HPDE6-E6E7 (cell line): ENCODE data around the gene CAPN11.
"Not testable (repeated sequence)": the region's sequence is repeated elsewhere in the genome, so short reads cannot be mapped to it uniquely, and the experiment has no call there.

Experiments
- DNase-seq: peaks from one replicate; pipeline ENCODE4 v3.0.0; 2011; ENCODE audit warnings: missing footprints; ENCODE audit errors: extremely low spot score

The CAPN11 gene

DNA sequence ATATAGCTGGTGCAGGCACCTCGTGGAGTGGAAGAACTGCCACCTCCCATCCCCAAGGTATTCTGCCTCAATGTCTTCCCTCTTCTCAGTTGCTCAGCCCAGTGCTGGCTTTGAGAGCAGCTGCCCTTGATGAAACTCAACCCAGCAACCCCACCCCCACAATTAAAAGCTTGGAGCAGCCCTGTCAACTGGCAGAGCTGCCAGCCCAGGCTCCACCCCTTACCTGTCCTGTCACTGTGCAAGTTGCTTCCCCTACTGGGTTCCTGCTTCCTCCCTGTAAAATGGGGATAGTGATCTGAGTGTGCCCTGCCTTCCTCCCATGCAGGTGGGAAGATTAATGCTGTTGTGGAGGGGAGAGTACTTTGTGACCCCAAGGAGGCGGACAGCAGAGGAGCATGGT lies 26.7 kb upstream of the CAPN11 start:
- no peak for DNase-seq

DNA sequence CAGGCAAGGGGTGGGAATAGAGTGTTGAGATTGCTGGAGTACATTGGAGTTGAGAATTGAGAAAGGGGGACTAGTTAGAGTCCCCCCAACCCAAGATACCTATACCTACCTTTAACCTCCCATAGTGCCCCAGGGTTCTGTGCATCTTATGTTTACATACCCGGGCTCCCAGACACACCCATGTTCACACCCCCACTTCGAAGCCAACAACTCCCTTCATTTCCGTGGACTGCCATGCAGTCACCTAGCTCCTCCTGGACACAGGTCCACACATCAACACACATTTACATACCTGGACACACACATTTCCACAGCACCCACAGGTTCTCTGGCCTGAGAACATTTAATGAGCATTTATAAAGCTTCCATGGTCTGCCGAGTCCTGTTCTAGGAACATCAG lies 26.1 kb upstream of the CAPN11 start:
- DNase-seq, result no peak

DNA sequence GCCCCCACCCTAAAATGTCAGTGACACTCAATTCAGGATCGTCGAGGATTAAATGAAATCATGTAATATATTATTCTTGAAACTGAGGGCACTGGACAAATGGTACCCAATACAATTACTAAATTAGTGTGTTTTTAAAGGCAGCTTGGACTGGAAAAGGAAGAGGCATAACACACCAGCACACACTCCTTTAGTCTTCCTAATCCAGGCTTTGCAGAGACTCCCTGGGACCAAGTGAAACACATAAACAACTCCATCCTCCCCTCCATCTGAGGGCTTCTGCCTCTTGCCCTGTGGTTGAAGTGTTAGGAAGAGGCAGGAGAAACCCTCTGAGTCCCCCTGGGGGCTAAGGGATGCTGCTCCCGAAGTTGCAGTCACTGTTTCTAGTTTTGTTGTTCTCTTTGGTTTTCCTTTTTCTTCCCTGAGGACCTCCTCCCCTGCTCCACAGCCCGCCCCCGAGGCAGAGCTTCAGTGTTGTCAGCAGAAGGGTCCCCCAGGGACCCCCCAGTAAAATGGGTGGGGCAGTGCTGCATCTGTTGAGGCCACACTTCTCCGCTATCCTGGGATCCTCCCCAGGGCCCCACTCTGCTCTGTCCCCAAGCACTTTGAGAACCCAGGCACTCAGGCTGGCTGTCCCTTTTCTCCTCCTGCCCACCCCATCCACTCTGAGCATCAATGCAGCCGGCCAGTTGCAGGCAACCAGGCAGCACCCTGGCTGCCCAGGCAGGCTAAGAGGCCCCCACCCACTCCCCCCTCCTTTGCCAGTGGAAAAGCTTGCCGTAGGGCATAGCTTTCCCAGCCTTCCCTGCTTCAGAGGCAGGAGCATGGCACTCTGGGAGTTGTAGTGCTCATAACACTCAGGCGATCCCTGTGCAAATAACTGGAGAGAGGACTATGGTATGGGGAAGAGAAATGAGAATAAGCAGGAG lies 25.4 kb upstream of the CAPN11 start:
- no peak for DNase-seq

DNA sequence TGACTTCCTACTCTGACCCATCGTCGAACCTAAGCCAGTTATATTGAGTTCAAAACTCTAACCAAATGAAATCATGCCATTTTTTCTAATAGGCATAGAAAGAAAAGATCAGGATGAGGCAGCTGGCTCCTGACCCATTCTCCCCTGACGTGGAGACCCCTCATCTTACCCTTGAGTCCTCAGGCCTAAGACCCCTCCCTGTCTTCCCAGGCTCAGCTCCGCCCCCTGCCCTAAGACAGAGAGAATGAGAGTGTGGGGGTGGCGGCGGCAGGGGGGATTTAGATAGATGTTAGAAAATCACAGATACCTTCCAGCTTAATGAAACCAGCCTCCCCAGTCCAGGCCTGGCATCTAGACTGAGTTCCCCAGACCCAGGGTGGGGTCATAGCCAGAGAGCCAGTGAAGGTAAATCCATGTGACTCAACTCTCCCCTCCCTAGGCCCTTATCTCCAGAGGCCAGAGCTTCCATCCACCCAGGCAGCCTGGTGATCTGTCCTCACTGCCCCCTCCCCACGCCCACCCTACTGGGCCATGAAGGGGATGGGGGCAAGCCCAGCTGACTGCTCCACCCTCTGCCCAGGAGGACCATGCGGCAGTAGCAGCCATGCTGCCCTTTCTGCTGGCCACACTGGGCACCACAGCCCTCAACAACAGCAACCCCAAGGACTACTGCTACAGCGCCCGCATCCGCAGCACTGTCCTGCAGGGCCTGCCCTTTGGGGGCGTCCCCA lies 24.5 kb upstream of the CAPN11 start:
- DNase-seq, result no peak

DNA sequence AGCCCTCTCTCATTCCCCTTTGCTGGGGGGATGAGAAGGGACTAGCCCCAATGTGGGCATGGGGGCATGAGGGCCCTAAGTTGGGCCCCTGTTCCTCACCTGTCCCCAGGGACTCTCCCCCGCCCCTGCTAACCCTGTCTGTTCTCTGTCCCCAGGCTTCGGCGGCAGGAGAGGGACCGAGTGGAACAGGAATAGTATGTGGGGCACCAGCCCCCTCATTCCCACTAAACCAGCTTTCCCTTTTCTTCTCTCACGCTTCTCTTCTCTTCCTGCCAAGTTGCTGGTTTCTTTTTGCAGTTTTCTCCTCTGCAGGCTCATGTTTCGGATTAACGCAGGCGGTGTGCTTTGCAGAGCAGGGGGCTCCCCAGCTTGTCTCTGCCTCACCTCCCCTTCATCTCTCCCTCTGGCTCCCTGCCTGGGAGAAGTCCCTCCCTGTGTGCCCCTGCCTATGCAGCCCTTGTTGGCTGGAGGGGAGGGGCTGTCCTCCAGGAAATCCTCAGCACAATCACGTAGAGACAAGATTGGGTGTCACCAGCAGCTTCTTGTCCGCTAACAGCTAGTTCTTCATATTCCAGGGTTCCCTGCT lies 23.4 kb upstream of the CAPN11 start:
- no peak for DNase-seq

DNA sequence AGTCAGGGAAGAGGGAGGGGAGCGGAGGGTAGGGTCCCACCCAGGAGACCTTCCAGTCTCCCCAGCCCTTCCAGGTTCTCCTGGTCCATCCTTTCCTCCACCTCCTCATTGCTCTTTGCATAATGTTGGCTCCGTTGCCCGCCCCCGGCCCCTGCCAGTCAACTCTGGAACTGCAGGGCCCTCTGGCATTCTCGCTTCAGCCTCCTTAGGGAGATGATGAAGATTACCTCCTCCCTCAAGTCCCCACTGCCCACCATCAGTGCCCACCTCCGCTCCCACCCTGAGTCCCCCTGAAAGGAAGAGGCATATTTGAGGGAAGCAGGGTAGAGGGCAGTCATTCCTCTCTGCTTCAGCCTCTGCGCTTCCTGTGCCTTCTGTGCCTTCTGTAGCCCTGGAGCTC lies 22.7 kb upstream of the CAPN11 start:
- DNase-seq, result no peak

DNA sequence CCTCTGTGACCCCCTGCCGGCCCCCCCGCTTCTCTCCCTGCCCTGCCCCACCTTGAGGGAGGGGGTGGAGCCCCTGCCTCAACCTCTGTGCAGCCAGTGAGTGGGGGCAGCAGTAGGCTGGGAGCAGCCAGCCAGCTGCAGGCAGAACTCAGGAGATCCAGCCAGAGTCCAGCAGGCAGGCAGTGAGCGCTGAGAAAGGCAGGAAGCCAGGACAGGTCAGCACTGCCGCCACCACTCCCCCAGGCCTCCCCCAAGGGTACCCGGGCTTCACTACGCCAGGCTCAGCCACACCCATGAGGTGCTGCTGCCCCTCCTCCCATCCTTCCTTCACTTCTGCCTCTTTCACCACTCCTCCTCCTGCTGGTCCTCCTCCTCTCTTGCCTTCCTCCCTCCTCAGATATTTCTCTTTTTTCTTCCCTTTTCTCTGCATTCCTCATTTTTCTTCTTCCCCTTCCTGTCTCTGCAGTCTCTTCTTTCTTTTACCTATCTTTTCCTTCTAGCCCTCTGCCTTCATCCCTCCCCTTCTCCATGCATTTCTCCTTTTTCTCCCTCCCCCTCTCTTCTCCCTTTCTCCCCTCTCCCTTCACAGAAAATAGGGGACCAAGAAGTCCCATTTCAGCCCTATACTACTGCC lies 19.8 kb upstream of the CAPN11 start:
- no peak for DNase-seq

DNA sequence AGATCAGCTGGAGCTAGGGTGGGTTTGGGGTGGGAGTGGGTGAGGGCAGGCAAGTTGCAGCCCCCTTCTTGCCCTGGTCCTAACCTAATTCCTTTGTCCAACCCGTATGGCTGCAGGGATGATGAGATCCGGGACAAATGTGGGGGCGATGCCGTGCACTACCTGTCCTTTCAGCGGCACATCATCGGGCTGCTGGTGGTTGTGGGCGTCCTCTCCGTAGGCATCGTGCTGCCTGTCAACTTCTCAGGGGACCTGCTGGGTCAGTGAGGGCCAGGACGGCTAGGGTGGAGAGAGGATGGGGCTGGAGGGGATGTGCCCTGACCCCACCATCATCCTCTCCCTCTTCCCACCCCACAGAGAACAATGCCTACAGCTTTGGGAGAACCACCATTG lies 19.3 kb upstream of the CAPN11 start:
- DNase-seq, result no peak

DNA sequence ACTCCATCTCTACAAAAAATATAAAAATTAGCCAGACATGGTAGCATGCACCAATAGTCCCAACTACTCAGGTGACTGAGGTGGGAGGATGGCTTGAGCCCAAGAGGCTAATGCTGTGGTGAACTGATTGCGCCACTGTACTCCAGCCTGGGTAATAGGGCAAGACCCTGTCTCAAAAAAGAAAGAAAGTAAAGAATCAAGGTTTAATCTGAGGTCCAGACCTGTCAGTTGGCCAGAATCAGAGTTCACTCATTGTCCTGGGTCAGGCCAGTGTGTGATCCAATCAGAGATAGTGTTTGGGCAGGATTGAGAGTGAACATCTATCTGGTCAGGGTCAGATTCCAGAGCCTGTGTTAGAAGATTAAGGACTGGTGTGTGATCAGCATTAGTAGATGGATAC lies 15.8 kb upstream of the CAPN11 start:
- DNase-seq, result no peak

DNA sequence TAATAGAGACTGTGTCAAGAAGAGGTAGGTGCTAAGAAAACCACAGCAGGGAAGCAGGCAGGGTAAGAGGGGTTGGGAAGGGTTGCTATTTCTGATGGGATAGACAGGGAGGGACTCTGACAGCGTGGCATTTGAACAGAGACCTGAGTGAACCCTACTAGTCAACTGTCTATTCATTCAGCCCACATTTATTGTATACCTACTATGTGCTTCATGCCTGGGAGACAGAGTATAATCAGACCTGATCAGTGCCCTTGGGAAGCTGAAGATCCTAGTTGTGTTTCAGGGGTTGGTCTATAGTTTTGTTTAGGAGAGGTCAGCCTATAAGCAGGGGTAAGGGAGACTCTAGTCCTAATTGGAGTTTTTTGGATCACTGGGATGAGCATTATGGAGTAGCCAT lies 14.9 kb upstream of the CAPN11 start:
- DNase-seq, result no peak

DNA sequence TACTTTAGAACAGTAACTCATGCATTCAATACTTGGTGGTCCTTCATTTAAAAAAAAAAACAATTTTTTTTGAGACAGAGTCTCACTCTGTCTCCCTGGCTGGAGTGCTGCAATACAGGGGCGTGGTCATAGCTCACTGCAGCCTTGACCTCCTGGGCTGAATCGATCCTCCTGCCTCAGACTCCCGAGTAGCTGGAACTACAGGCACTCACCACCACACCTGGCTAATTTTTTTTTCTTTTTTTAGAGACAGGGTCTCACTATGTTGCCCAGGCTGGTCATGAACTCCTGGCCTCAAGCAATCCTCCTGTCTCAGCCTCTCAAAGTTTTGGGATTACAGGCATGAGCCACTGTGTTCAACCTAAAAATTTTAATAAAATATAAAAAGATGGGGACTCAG lies 14.1 kb upstream of the CAPN11 start:
- DNase-seq, result not testable (repeated sequence)

DNA sequence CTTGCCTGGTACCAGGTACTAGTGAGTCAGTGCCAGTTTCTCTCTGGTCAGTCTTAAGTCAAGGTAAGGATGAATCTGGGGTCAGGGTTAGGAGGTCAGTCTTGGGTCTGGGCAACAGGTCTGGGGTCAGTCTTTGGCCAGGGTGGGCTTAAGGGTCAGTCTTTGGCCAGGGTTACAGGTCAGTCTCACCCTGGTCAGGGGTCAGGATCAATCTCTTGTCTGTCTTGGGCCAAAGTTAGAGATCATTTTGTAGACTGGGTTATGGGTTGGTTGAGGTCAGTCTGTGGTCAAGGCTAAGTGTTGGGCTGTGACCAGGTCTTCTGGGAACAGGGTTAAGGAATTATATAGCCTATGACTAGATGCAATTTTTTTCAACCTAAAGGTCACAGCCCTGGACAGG lies 12.8 kb upstream of the CAPN11 start:
- no peak for DNase-seq

DNA sequence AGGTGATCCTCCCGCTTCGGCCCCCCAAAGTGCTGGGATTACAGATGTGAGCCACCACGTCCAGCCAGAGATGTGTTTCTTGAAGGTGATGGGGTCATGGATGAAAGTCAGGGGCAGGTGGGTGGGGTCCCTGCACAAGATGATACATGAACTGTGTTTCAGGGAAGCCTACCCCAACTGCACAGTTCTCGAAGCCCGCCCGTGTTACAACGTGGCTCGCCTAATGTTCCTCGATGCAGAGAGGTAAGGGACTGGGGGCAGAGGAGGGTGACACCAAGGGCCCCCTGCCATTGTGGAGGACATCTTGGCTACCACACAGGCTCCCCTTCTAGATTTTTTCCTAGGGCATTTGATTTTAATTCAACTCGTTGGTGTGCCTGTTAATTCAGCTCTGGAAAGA lies 11.9 kb upstream of the CAPN11 start:
- DNase-seq, result no peak

DNA sequence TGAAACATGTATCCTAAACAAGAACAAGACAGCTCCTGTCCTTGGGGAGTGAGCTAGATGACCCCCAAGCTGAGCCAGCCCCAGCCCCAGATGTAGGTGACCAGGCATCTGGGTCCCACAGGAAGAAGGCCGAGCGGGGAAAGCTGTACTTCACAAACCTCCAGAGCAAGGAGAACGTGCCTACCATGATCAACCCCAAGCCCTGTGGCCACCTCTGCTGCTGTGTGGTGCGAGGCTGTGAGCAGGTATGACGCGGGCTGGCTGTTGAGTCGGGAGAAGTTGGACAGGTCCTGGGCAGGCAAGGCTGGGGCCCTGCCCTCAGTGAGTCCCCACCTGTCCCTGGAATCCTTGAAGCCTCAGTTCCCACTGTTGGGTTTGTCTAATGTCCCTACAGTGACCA lies 11.4 kb upstream of the CAPN11 start:
- no peak for DNase-seq

DNA sequence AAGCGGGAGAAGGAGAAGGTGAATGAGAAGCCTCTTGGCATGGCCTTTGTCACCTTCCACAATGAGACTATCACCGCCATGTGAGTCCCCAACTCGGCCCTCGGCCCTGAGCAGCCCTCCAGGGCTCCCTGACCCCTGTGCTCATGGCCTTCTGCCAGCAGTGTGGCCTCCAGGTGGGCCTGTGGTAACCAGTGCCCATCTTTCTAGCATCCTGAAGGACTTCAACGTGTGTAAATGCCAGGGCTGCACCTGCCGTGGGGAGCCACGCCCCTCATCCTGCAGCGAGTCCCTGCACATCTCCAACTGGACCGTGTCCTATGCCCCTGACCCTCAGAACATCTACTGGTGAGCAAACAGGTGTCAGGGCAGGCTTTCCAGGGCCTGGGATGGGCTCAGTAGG lies 10.3 kb upstream of the CAPN11 start:
- DNase-seq, result no peak

DNA sequence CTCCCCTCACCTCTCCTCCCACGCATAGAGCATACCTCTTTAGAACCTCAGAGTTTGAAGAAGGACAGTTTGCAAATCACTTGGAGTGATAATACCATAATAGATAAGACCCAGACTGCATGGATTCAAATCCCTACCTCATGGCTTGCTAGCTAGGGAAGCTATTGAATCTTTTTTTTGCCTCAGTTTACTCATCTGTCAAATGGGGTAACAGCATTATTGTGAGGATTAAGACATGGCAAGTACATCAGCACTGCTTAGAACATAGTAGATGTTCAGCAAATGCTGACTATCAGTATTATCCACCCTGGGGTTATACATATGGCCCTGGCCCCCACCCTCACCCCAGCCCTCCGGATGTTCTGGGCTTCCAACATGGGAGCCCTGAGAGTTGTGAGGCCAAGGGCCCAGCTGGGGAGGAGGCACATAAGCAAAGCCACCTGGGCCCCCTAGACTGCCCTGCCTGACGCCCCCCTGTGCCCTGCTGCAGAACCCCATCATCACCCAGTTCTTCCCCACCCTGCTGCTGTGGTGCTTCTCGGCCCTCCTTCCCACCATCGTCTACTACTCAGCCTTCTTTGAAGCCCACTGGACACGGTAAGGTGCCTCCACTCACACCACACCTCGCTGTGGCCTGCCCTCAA lies 9.1 kb upstream of the CAPN11 start:
- no peak for DNase-seq

DNA sequence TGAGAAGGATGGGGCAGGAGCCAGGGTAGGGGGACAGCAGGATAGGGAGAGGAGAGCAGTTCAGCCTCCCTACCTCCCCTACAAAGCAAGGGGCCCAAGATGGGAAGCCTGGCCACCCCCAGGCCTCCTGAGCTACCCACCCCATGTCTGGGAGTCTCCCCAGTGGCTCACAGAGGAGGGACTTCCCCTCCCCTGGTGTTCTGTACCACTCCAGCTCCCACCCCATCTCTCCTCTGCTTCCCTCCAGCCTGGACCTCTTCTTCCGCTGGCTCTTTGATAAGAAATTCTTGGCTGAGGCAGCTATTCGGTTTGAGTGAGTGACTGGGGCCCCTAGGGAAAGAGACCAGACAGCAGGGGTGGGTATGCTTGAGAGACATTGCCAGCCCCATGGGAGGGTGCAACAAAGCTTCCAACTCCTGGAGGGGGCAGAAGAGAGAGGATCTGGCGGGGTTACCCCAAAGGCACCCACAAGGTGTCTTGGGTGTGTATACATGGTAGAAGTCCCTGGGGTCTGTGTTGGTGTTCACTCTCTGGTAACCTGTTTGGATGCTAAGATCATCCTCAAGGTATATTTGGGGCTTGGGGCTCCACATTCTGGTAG lies 8.2 kb upstream of the CAPN11 start:
- no peak for DNase-seq

DNA sequence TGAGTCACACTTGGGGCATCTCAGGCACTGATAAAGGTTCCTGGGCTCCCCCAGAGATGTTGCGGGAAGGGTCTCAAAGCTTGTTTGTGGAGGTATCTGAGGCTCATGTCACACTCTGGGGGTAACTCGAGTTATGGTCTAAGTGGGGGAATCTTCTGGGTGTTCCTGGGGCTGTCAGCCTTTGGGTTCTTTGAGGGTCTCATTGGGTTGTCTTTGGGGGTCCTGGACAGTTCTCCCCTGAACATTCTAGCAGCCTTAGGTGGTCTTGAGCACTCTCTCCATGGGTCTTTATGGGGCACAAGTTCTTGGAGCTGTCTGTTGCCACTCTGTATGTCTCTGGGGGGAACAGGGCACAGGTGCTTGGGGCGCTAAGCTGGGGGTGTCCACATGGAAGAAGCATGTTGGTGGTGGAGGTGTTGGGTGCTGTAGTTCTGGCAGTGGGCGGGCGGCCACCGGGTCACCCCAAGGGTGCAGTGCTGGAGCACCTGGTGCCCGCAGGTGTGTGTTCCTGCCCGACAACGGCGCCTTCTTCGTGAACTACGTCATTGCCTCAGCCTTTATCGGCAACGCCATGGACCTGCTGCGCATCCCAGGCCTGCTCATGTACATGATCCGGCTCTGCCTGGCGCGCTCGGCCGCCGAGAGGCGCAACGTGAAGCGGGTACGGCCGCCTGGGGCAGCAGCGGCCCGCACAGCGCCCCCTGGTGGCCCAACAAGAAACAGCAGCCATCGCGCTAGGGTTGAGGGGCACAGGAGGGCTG lies 7.1 kb upstream of the CAPN11 start:
- peak; percentile 63 for DNase-seq

DNA sequence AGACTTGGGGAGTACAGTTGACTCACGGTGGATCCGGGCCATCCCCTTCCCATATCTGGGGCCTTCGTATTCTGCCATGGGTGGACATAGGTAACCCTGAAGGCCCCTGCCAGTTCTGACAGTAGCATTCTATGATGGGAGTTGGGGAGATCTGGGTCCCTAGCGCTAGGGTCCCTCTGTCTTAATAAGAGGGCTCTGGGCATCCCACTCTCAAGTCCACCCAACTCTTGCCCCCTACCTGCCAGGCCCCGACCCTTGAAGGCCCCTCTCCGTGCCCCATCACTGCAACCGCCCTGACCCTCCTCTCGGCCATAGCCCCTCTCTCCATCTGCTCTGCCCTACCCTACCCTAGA lies 6.5 kb upstream of the CAPN11 start:
- no peak for DNase-seq

DNA sequence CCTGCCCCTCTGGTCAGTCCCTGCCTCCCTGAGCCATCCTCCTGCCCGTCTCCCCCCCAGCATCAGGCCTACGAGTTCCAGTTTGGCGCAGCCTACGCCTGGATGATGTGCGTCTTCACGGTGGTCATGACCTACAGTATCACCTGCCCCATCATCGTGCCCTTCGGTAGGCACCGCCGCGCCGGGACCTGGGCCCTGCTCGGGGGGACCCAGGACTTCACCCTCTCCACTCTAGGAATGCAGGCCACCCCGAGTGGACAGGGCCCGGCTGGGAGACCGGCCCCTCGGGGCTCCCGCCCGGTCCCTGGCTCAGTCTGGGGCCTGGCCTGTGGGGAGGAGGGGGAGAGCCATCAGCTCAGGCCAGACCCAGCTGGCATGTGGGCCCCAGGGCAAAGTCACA lies 6.1 kb upstream of the CAPN11 start:
- no peak for DNase-seq

DNA sequence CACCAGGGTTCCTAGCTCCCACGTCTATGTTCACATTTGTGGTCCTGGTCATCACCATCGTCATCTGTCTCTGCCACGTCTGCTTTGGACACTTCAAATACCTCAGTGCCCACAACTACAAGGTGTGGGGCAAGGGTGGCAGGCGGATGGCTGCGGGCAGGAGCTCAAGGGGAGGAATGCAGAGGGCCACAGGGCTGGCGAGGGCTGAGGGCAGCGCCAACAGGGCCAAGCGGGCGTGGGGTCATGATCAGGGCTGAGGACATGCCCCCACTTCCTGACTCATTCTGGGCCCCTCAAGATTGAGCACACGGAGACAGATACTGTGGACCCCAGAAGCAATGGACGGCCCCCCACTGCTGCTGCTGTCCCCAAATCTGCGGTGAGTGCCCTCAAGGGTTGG lies 4.6 kb upstream of the CAPN11 start:
- DNase-seq, result no peak
